Lung (tissue), 12 donors: ENCODE measurements around the gene RPP14. TPM values are rescaled to one million over a fixed set of nuclear protein-coding genes. Genes with fewer than 3 reads are reported as not detected.
"Not testable (repeated sequence)": the region's sequence is repeated elsewhere in the genome, so short reads cannot be mapped to it uniquely, and the experiment has no call there.

Experiments
- ATAC-seq: fragments of 200-7000 bp; cut with Tn5 transposase; one replicate; pipeline ENCODE4 v1.9.1; 2020; ENCODE audit warnings: moderate number of reproducible peaks; ENCODE audit not compliant: insufficient read depth, low FRiP score
- DNase-seq, 3 donors: peaks; one replicate each; pipeline ENCODE4 v3.0.0-alpha.2; 2013 to 2017
- H3K27ac ChIP-seq, 2 donors: one replicate each; pipeline ENCODE4 v1.5.1; 2013; ENCODE audit warnings: mild to moderate bottlenecking in 2 of 2, moderate library complexity in 2 of 2, control low read depth in 1 of 2, inconsistent platforms in 1 of 2, low read depth in 1 of 2, low read length in 1 of 2
- H3K27me3 ChIP-seq, 3 donors: one replicate each; pipeline ENCODE4 v1.5.1; 2013; ENCODE audit warnings: low read length in 2 of 3; ENCODE audit not compliant: control insufficient read depth in 3 of 3, insufficient read depth in 3 of 3
- H3K36me3 ChIP-seq, 4 donors: one replicate each; pipeline ENCODE4 v1.5.1; 2013; ENCODE audit warnings: low read length in 4 of 4, mild to moderate bottlenecking in 1 of 4, moderate library complexity in 1 of 4; ENCODE audit not compliant: control insufficient read depth in 4 of 4, insufficient read depth in 4 of 4
- H3K4me1 ChIP-seq, 5 donors: one replicate each; pipeline ENCODE4 v1.5.1; 2013; ENCODE audit warnings: low read length in 5 of 5, mild to moderate bottlenecking in 2 of 5, moderate library complexity in 1 of 5; ENCODE audit not compliant: control insufficient read depth in 5 of 5, insufficient read depth in 5 of 5
- H3K4me3 ChIP-seq: one replicate; pipeline ENCODE4 v1.5.1; 2013; ENCODE audit warnings: mild to moderate bottlenecking, control low read depth, moderate library complexity
- H3K9ac ChIP-seq, 2 donors: one replicate each; pipeline ENCODE4 v1.5.1; 2013; ENCODE audit warnings: low read length in 2 of 2, control low read depth in 1 of 2; ENCODE audit not compliant: insufficient read depth in 1 of 2
- H3K9me3 ChIP-seq, 4 donors: one replicate each; pipeline ENCODE4 v1.5.1; 2013; ENCODE audit warnings: low read length in 3 of 4, mild to moderate bottlenecking in 1 of 4, moderate library complexity in 1 of 4; ENCODE audit not compliant: control insufficient read depth in 4 of 4, insufficient read depth in 3 of 4
- WGBS, 2 donors: extraction: QIAGEN DNeasy Blood & Tissue Kit; methylation state at CpG; one replicate each; pipeline ENCODE4 v1.1.7; 2013; 5-methylcytosine and 5-hydroxymethylcytosine counted together
- polyA plus RNA-seq, 2 donors: library from polyadenylated mRNA; stranded (reverse); fragments of 200-250 nt; gene quantifications; one replicate each; pipeline ENCODE4 v1.2.1, GENCODE V29; 2013
- total RNA-seq, 2 donors: library from RNA; depleted of rRNA in 1 of 2; stranded (reverse); fragments of >200 nt in 1 of 2; gene quantifications; one replicate each; pipeline ENCODE4 v1.2.1, GENCODE V29; 2014 to 2021
- TF ChIP-seq, protein P1 (sequence below): IDR thresholded peaks from 2 replicates; pipeline ENCODE4 v1.5.1; 2012; ENCODE audit warnings: mild to moderate bottlenecking; ENCODE audit errors: control extremely low read depth, extremely low read depth
- donor health status: control.
- donor health status: control.
- donor health status: Bipolar disorder and iron deficiency.
- donor health status: healthy.
- donor health status: DM: yes; HTN: yes; CAD: no.

RPP14 gene
- total and polyA plus RNA-seq, 4 donors: 6.8 to 14.2 (median 10.8) TPM

DNA sequence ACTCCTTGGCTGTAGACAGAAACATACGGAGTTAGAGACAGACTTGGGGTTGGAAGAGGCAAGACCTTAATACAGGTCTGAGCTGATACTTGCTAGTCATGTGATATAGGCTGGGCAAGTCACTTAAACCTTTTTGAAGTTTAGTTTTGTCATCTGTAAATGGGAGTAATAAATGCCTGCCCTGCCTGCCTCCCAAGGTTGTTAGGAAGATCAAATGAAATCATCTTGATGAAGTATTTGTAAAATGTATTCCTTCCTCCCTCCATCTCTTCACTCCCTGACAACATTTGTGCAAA is 29.6 kb downstream of the RPP14 start:
- DNase-seq: no peak
- H3K27me3 ChIP-seq: no peaks in the 10 kb centered on the region
- peaks cover 0 to 26% (median 7%) of the 10 kb centered on the region in 5 donors for H3K4me1 ChIP-seq
- ATAC-seq: no peak
- H3K9me3 ChIP-seq: no peaks in the 10 kb centered on the region
- TF ChIP-seq, protein P1, sequence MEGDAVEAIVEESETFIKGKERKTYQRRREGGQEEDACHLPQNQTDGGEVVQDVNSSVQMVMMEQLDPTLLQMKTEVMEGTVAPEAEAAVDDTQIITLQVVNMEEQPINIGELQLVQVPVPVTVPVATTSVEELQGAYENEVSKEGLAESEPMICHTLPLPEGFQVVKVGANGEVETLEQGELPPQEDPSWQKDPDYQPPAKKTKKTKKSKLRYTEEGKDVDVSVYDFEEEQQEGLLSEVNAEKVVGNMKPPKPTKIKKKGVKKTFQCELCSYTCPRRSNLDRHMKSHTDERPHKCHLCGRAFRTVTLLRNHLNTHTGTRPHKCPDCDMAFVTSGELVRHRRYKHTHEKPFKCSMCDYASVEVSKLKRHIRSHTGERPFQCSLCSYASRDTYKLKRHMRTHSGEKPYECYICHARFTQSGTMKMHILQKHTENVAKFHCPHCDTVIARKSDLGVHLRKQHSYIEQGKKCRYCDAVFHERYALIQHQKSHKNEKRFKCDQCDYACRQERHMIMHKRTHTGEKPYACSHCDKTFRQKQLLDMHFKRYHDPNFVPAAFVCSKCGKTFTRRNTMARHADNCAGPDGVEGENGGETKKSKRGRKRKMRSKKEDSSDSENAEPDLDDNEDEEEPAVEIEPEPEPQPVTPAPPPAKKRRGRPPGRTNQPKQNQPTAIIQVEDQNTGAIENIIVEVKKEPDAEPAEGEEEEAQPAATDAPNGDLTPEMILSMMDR: no peak
- no peak overlapping the region for H3K9ac ChIP-seq
- H3K4me3 ChIP-seq: no peak overlapping the region
- peak overlapping the region in 1 of 2 donors; percentile 77 for H3K27ac ChIP-seq
- 14 to 29% methylated on average over 1 of the region's 1 CpG for WGBS, 2 donors
- peaks cover 0 to 4% (median 0%) of the 10 kb centered on the region in 4 donors for H3K36me3 ChIP-seq

GRCh38 chr3:58336135-58336882 is 30.3 kb downstream of the RPP14 start:
- H3K27me3 ChIP-seq: no peaks in the 10 kb centered on the region
- no peak overlapping the region for H3K4me3 ChIP-seq
- ATAC-seq (no peak), DNase-seq (no peak)
- peaks cover 0 to 5% (median 0%) of the 10 kb centered on the region in 4 donors for H3K36me3 ChIP-seq
- H3K9ac ChIP-seq: no peak overlapping the region
- H3K27ac ChIP-seq: no peak overlapping the region
- WGBS, 2 donors: 97 to 100% methylated on average over 3 of the region's 3 CpGs
- peaks cover 0 to 26% (median 7%) of the 10 kb centered on the region in 5 donors for H3K4me1 ChIP-seq
- TF ChIP-seq, protein P1: no peak
- H3K9me3 ChIP-seq: no peaks in the 10 kb centered on the region

- H3K27ac ChIP-seq: no peak overlapping the region
- DNase-seq (no peak), ATAC-seq (no peak)
- H3K9ac ChIP-seq: no peak overlapping the region
- no peaks in the 10 kb centered on the region for H3K27me3 ChIP-seq
- WGBS, 2 donors: 89 to 98% methylated on average over 1 of the region's 1 CpG
- peaks cover 0 to 26% (median 7%) of the 10 kb centered on the region in 5 donors for H3K4me1 ChIP-seq
- H3K36me3 ChIP-seq: peaks cover 0 to 5% (median 0%) of the 10 kb centered on the region in 4 donors
- TF ChIP-seq, protein P1: no peak
- H3K4me3 ChIP-seq: no peak overlapping the region
- no peaks in the 10 kb centered on the region for H3K9me3 ChIP-seq
Measured at GRCh38 chr3:58337190-58337589, 31.1 kb downstream of the RPP14 start.

GRCh38 chr3:58339146-58339545 is 33.1 kb downstream of the RPP14 start:
- not testable (repeated sequence) for H3K36me3 ChIP-seq, ATAC-seq, H3K27me3 ChIP-seq, H3K9ac ChIP-seq, H3K9me3 ChIP-seq, H3K4me3 ChIP-seq, H3K27ac ChIP-seq, DNase-seq
- H3K4me1 ChIP-seq: peaks cover 0 to 15% (median 6%) of the 10 kb centered on the region in 5 donors
- 88 to 89% methylated on average over 12 of the region's 12 CpGs for WGBS, 2 donors
